HG02610 (cell line): Measurements from ENCODE around the gene MYO18B.

ENCODE experiments used
- ATAC-seq: cut with Tn5 transposase; IDR thresholded peaks from one replicate; pipeline ENCODE4 v1.9.1; 2021; ENCODE audit warnings: mild to moderate bottlenecking, moderate library complexity; ENCODE audit not compliant: unreplicated experiment

MYO18B gene

DNA sequence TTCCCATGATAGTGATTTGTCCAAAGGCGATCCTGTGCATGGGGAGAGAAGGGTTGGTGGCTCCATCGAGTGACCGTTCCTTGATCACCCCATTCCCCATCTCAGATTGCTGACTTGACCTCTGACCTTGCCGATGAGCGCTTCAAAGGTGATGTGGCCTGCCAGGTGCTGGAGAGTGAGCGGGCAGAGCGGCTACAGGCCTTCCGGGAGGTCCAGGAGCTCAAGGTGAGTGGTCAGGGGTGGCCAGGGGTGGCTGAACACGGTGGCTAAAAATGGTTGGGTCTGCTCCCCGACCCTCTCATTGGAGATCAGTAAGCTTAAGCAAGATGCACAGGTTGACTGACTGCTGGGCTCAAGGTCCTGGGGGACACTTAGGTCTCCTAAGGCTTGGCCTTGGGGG lies 148.7 kb downstream of the MYO18B start:
- no peak for ATAC-seq

DNA sequence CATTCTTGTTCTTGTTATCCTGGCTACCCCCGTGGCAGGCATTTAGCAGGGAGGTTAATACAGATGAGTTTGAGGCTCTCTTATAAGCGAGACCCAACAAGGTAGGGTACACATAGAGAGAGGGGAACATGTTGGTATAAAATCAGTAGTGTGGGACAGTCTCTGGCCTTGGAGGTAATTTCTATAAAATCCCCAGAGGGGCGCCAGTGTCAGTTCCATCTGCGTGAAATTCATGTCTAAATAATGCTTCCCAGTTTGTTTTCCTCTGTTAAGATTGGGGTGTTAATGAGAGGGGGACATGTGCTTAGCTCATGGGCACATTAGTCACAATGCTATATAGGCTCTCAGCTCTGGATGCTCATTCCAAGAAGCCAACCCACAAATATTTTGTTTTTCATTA lies 150.7 kb downstream of the MYO18B start:
- no peak for ATAC-seq

DNA sequence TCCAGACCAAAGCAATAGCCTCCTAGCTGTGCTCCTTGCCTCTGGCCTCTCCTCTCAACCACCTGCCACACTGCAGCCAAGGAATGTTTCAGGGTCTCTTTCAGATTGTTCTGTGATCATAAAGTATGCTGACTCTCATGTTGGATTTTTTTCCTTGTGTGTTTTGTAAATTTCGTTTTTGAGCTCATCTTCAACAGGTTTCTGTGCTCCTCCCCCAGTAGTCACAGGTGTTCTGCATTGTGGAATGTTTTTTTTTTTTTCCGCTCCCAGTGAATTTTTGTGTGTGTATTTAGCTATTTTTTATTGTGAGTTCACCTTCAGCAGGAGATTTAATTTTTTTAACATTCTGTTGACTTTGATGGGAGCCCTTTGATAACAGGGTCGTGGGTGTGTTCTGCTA lies 153.7 kb downstream of the MYO18B start:
- ATAC-seq: no peak

DNA sequence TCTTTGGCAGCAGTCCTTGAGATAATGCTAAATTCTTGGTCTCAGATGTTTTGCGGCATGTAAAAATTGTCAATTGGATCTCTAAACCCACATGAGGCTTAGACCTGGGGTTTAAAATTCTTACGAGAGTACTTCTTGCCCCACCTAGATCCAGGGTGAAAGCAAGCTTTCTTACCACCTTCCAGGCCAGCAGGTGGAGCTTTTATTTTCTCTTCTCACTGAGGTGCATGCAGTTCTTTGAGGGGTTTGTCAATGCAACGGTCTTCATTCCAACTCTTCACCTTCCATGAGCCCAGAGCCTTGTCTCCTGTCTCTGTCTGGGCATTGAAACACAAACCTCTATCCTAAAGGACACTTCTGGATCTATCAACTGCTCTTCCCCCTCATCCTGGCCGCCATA lies 154.1 kb downstream of the MYO18B start:
- ATAC-seq: no peak

DNA sequence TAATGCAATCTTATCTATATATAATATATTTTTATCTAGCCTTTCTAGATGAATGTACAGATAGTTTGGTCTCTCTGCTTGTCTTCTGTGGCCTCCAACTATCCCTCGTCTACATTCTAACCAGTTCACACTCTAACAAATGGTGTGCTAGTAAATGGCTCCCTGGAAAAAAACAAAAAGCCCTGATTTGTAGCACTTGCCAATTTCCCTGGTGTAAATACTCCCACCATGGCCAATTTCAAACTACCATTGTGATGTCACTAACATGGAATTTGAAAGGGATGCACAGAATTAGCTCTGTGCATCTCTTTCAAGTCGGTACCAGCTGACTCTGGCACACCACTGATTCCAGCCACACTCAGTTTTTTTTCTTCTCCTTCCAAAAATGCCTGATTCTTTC lies 154.6 kb downstream of the MYO18B start:
- ATAC-seq: no peak

DNA sequence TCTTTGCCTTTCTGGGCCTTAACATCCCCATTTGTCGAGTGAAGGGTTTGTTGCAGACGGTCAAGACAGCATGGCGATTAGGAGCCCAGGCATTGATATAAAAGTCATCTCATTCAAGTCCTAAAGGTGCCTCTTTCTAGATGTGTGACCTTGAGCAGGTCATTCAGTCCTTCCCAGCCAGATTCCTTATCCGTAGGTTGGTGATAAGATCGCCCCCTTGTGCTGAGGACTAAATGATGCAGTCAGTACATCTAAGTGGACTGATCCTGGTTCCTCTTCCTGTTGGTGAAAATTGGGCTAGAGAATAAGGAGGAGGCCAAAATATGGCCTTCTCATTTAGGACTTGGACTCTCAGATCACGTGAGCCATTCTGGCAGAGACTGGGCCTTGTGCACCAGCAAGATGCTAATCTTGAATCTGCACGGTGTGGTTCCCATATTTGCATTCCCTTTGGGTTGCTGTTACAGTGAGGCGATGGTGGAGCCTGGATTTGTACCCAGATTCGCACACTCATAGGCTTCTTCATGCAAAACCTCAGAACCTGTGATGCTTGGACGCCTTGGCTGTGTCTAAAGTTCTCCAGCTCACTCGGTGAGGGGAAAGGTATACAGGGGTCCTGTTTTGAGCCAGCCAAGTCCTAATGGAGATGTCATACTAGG lies 156.8 kb downstream of the MYO18B start:
- no peak for ATAC-seq

DNA sequence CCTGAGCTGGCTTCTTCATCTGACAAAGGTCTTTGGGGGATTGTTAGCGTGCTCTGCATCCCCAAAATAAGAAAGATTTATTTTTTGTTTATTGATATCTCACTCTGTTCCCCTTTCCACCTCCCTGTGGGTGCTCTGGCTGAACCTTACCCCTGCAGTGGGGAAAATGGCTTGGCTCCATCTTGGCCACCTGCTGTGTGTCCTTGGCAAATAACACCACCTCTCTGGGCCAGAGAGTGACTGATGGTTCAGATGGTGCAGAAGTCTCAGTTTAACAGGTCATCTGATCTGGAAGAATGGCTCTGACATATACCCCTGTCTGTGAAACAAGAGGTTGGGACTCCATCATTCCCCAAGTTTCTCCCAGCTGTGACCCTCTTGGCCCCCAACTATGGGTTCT lies 157.6 kb downstream of the MYO18B start:
- no peak for ATAC-seq

DNA sequence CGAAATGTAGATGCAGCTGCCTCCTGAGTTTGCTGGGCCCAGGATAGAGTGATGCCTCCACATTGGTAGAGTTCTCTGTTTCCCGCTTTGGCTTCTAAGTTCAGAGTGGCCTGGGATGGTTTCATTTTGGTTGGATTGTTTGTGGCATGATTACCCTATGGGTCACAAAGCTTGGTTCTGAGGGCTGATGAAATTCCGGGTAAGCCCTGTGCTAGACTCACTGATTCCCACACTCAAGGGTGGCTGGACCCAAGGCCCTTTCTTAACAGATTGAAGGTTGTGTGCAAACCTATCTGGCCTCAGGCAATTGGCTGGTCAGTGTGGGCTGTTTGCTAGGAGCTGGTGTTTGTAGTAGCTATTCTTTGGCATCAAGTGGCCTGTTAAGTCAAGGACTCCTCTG lies 158.4 kb downstream of the MYO18B start:
- ATAC-seq: no peak

DNA sequence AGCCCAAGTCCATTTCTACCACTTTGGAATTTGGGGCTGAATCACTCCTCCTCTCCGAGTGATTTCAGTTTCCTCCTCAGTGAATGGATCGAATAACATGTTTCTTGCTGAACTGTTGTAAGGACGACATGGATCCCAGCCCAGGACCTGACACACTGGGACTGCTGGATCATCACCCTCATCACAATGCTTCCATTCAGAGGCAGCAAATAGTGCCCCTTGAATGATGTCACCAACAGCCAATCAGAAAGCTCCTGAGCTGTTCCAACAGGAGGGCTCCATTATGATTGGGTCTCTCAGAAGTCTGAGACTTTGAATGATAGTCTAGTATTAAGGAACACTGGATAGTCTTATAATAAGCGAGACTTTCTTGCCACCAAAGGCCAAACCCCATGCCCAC lies 158.9 kb downstream of the MYO18B start:
- no peak for ATAC-seq

DNA sequence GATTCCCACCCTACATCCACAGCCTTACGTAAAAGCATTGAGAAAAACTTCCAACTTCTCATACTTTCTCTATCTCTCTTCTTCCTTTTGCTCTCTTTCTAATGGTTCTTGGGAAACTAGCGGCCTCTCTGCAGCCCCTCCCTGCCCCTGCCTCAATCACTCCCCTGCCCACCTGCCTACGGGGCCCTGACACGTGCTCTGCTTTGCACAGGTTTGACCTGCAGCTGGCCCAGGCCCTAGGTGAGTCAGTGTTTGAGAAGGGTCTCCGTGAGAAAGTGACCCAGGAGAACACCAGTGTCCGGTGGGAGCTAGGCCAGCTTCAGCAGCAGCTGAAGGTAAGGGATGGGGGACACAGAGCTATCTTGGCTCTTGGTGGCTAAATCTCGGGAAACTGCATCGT lies 160.4 kb downstream of the MYO18B start:
- ATAC-seq: no peak

DNA sequence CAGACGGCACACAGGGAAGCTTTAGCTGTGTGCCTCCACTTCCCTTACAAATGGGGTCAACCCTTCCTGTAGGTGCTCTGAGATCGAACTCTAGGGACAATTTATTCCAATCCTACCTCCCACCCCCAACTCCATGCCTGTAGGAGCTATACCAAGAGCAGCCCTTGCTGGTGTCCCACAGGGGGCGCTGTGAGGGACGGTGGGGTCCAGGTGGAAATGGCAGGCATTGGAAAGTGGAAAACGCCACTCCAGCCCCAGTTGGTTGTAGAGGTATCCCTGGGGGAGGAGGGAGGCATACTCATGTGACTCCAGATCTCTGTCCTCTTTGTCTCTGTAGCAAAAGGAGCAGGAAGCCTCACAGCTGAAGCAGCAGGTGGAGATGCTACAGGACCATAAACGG lies 161.3 kb downstream of the MYO18B start:
- ATAC-seq: no peak

DNA sequence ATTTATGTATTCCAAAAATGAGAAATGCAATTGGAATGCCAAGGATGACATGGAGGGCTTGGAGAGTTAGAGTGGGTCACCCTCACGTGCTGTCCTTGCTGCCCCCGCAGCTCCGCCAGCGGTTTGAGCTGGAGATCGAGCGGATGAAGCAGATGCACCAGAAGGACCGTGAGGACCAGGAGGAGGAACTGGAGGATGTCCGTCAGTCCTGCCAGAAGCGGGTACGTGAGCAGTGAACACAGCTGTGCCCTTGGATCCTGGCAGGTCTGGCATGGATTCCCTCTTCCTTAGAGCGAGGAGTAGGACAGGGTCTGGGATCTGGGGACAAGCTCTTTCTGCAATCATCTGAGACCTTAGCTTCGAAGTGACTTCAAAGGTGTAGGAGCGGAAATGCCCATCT lies 166.2 kb downstream of the MYO18B start:
- no peak for ATAC-seq

DNA sequence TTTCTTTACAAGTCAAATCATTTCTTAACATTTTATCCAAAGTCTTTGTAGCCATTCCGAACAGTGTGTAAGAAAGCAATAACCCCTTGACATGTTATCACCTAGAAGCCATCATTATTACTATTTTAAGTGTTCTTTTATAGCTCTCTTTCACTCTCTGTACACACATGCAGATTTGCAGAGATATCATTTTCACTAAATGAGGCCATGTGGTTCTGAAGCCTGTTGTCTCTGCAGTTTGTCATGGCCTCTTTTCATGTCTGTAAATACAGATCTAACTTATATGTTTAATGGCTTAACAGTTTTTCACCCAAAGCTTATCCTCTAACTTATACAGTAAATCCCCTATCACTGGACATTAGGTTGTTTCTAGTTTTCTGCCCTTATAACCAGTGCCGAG lies 166.8 kb downstream of the MYO18B start:
- ATAC-seq: no peak

DNA sequence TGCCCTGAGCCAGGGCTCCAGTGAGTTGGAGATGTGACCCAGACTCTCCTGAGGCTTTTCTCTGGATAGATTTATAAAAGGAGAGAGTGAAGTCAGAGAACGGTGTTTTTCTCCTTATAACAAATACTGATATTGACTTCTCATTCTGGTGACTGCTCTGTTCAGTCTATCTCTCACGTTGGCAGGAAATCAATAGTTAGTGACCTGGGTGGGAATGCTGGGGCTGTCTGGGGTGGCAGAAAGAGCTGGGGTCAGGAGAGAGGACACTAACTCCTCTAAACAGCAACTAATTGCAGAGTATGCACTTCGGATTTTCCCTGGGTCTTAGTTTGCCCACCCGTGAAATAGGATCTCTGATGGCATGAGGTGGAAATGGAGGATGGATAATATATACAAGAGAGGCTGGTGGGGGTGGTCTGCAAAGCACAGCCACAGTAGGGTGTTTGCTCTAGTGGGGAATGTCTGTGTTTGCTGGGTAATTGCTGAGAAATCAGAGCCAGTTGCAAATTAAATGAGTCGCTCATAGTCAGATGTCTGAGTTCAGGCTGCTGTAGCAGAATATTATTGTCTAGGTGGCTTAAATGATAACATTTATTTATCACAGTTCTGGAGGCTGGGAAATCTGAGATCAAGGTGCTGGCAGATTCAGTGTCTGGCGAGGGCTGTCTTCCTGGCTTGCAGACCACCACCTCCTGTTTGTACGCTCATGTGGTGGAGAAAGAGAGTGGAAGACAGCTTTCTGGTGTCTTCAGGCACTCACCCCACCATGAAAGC lies 167.8 kb downstream of the MYO18B start:
- ATAC-seq: no peak

DNA sequence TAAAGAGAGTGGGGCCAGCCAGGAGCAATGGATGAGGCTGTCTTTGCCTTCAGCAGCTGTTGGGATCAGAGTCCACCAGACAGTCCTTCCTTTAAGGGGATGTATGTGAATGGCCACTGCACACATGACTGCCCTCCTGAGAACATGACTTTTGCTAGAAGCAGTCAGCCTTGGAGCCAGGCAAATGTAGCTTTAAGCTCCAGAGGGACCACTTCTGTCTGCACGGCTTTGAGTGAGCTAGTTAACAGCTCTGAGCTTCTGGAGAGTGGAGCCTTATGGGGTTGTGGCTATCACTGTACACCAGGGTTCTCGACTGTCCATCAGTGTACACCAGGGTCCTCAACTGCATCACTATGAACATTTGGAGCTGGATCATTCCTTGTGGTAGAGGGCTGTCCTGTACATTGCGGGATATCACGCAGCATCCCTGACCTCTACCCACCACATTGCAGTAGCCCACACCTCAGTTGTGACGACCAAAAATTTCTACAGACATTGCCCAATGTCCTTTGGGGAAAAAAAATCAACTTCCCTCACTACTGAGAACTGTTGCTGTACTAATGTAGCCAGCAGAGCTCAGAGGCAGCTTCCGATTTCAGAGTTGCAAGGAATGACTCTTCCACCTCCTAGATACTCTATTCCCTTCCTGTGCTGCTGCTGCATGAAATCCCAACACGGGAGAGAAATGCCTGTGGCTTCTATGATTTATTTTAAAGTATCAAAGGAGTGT lies 169.4 kb downstream of the MYO18B start:
- no peak for ATAC-seq

DNA sequence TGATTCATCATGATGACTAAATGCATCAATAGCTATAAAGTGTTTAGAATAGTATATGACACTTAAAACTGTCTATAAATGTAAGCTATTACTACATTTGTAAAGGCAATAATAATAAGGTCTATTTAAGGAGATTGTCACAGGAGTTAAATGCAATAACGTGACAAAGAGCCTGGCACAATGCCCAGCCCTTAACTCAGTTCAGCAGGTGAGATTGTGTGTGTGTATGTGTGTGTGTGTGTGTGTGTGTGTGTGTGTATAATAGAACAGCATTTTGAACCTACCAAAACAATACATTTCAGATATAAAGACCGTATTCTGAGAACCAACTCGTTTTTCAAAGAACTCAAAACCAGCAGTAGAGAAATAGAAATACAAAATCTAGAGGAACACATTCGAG lies 177.5 kb downstream of the MYO18B start:
- ATAC-seq: no peak

DNA sequence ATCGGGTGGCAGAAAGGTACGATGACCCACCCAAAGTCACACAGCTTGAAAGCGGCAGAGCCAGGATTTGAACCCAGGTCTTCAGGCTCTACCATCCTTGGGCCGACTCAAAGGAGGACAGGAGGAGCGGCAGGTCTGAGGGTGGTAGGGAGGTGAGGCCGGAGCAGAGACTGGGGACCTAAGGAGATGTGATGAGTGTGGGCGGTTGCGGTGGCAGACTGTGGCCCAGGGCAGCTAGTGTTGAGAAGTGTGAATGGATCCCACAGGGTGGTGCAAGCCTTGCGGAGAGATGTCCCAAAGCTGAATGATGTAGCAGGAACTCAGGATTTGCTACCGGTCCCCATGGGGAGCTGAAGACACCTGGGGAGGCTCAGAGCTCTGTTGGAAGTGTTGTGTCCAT lies 180.2 kb downstream of the MYO18B start:
- ATAC-seq: no peak

DNA sequence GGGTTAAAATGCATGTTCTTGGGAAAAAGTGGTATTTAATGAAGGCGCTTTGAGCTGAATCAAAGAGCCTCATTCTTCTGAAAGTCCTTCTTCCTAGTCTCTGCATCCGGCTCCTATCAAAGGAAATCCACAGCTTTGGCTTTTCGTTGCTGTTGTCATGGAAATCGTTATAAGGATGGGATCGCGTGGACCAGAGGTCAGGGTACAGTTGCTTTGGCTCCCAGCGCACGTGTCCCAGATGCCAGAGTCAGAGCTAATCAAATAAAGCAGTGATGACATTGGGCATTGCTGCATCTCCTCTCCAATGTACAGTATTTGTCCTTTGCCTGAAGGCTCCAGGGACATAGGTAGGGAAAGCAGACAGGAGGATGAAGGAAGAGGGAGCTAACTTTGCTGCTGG lies 181.9 kb downstream of the MYO18B start:
- ATAC-seq: no peak

DNA sequence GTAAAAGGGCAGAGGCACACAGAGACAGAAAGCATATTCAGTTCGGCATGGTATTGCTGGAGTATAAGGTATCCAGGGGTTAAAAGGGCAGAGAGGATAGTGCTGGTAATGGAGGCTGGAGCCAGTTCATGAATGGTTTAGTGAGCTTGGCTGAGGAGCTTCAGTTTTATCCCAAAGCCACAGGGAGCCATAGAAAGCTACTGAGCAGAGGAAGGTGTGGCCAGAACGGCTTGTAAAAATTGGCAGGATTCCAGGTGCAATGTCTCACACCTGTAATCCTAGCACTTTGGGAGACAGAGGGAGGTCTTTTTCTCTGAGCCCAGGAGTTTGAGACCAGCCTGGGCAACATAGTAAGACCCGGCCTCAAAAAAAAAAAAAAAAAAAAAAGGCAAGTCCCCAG lies 186.1 kb downstream of the MYO18B start:
- no peak for ATAC-seq

DNA sequence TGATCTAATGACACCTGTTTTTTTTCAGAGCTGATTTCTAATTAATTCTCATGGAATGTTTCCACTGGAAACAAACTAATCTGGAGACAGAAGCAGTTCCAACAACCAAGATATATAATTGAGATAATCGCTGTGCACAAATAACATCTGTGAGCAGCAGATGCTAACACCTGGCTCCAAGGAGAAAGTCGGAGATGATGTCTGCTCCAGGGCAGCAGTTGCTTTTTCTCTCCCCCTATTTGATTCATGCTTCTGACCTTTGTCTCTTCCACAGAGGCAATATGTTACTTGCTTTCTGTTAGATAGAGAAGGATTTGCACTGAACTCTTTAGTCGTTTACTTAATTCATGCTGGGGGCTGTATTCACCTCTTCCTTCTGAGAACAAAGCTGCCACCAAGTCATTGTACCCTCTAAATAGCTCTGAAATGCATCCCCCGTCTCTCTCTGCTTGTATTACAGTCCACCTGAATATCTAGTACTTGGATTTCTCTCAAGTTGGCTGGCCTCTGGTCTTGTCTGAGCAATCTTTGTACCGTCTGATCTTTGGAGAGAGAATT lies 187.4 kb downstream of the MYO18B start:
- no peak for ATAC-seq

DNA sequence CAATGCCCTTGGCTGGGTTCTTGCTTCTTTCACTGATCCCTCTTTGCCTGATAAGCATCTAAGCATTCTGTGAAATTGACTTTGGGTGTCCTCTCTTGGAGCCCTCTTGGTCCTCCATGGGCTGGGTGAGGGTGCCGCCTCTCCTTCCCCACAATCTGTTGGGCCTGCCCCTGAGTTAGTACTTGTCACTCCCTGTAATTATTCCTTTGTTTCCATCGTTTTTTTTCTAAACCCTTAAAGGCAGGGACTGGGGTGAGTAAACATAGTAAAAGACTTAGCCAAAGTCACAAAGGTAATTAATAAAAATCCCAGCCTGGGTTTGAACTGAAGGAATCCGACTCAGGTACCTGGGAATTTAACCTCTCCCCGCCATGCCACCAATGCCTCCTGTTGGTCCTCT lies 188.1 kb downstream of the MYO18B start:
- ATAC-seq: no peak

DNA sequence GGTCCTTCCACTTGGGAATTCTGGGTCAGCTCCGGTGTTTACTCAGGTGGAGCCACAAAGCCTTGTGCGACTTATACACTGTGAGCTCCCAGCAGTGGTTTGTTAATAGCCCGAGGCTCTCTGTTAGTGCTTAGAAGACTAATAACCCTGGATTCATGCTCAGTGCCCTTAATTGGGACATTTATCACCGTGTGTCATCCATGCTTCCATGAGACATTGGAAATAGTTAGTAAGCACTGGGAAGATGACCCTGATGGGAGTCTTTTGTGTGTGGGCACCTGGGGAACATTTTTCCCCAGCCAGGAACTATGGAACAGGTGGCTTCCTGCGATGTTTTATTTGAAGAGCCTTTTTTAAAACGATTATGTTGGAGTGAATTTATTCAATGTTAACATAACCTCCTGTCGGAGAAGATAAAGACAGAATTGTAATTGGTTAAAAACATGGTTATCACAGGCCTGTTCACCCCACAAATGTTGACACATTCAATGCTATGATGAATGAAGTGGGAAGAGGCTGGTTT lies 188.9 kb downstream of the MYO18B start:
- ATAC-seq: no peak
